Spleen (tissue), 11 donors: ENCODE data around the gene FBXO45. TPM values are rescaled to one million over a fixed set of nuclear protein-coding genes. Genes with fewer than 3 reads are reported as not detected.

Experiments used
- DNase-seq: peaks from one replicate; pipeline ENCODE4 v3.0.0-alpha.2; 2020
- H3K27ac ChIP-seq, 8 donors: fragments of 200-600 bp; sonication (generic) in 7 of 8; 1 replicate in 4 of 8; 2 replicates in 4 of 8; pipeline versions ENCODE4 v1.5.0 to v1.8.0; 2016 to 2021; ENCODE audit warnings: inconsistent platforms in 4 of 8, mild to moderate bottlenecking in 4 of 8, moderate library complexity in 1 of 8
- H3K27me3 ChIP-seq, 7 donors: fragments of 200-600 bp; sonication (generic) in 6 of 7; replicated peaks in 1 of 7; 1 replicate in 4 of 7; 2 replicates in 3 of 7; pipeline versions ENCODE4 v1.5.0 to v1.8.0; 2016 to 2021; ENCODE audit warnings: inconsistent platforms in 3 of 7, mild to moderate bottlenecking in 1 of 7
- H3K36me3 ChIP-seq, 6 donors: fragments of 200-600 bp; sonication (generic) in 5 of 6; 1 replicate in 4 of 6; 2 replicates in 2 of 6; pipeline versions ENCODE4 v1.5.0 to v1.8.0; 2016 to 2021; ENCODE audit warnings: inconsistent platforms in 2 of 6
- H3K4me1 ChIP-seq, 6 donors: fragments of 200-600 bp; sonication (generic) in 5 of 6; 1 replicate in 3 of 6; 2 replicates in 3 of 6; pipeline versions ENCODE4 v1.5.0 to v1.8.0; 2016 to 2021; ENCODE audit warnings: inconsistent platforms in 3 of 6
- H3K4me3 ChIP-seq, 8 donors: fragments of 200-600 bp; sonication (generic) in 7 of 8; 1 replicate in 4 of 8; 2 replicates in 4 of 8; pipeline versions ENCODE4 v1.5.0 to v1.8.0; 2016 to 2021; ENCODE audit warnings: inconsistent platforms in 4 of 8, mild to moderate bottlenecking in 4 of 8, moderate library complexity in 2 of 8
- H3K9me3 ChIP-seq, 8 donors: fragments of 200-600 bp; sonication (generic) in 7 of 8; 1 replicate in 4 of 8; 2 replicates in 4 of 8; pipeline versions ENCODE4 v1.5.0 to v1.8.0; 2016 to 2021; ENCODE audit warnings: inconsistent platforms in 4 of 8
- POLR2A ChIP-seq, 3 donors: fragments of 450-650 bp; IDR thresholded peaks; one replicate each; pipeline ENCODE4 v1.5.1; 2017; ENCODE audit warnings: antibody characterized with exemption in 3 of 3, mild to moderate bottlenecking in 1 of 3
- POLR2AphosphoS5 ChIP-seq, 3 donors: sonication (generic); formaldehyde crosslinking; IDR thresholded peaks; one replicate each; pipeline ENCODE4 v1.5.1; 2017; ENCODE audit warnings: antibody characterized with exemption in 3 of 3
- WGBS, 5 donors: extraction: QIAGEN DNeasy Blood & Tissue Kit in 3 of 5; methylation state at CpG; one replicate each; pipeline versions ENCODE4 v1.1.5 to v1.1.7; 2013 to 2018; 5-methylcytosine and 5-hydroxymethylcytosine counted together
- intact Hi-C: fragments of 100-400 bp; cut with DNase I; formaldehyde crosslinking; loops from one replicate; pipeline ENCODE4 v1.15.0; 2023; ENCODE audit warnings: low total_unique reads
- polyA plus RNA-seq, 3 donors: library from polyadenylated mRNA; stranded (reverse); fragments of 200-250 nt; gene quantifications; one replicate each; pipeline ENCODE4 v1.2.1, GENCODE V29; 2013
- total RNA-seq, 7 donors: library from RNA; depleted of rRNA in 3 of 7; stranded (reverse); fragments of >200 nt in 3 of 7; fragmentation: NEBNext Ultra II Directional in 4 of 7; extraction: Animal tissue kit (Norgen Biotek cat#: 25700) in 4 of 7; gene quantifications; one replicate each; pipeline versions ENCODE4 v1.1.0 to v1.2.1, GENCODE V29; 2016 to 2021
- TF ChIP-seq, protein P1 (sequence below), 11 experiments: fragments of 200-600 bp in 7 of 11; fragments of 450-650 bp in 4 of 11; sonication (generic) in 4 of 11; IDR thresholded peaks in 8 of 11; conservative IDR thresholded peaks in 3 of 11; 1 replicate in 7 of 11; 2 replicates in 4 of 11; pipeline versions ENCODE4 v1.4.0 to v1.8.0; 2016 to 2021; ENCODE audit warnings: antibody characterized with exemption in 11 of 11, inconsistent platforms in 4 of 11, mild to moderate bottlenecking in 1 of 11
- donor health status: healthy with polysubstance abuse.
- donor health status: DM: no; HTN: no; CAD: no; lungs with moderate emphysema.
- donor health status: DM: no; HTN: no; CAD: no.
- donor health status: Bipolar disorder and iron deficiency.
- donor health status: healthy.
- donor health status: DM: no; HTN: no; CAD: no.
- donor health status: DM: yes; HTN: yes; CAD: no.

FBXO45 gene
- total and polyA plus RNA-seq, 10 donors: 2.3 to 11.7 (median 7.5) TPM

DNA sequence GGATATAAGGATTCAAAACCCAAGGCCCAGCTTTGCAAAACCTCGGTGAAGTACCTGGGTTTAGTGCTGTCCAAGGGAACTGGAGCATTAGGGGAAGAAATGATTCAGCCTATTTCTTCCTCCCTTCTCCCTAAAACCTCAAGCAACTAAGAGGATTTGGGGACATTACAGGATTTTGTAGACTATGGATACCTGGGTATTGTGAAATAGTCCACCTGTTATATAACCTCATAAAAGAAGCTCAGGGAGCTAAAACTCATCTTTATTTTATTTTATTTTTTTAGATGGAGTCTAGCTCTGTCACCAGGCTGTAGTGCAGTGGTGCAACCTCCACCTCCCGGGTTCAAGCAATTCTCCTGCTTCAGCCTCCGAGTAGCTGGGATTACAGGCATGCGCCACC, 44.6 kb upstream of the FBXO45 start:
- intact Hi-C loops: loop anchor here (5.0 kb wide), 1 partner anchor 272 kb away; no protein-coding TSS in a partner anchor
- 91 to 98% (median 94%) methylated on average over 4 of the region's 4 CpGs for WGBS, 5 donors
- Histone ChIP-seq H3K27ac (no peak overlapping the region), H3K4me3 (no peak overlapping the region), H3K36me3 (no peaks in the 10 kb centered on the region), H3K9me3 (peaks cover 15 to 44% (median 41%) of the 10 kb centered on the region in 8 donors), H3K4me1 (peaks cover 0 to 10% (median 2%) of the 10 kb centered on the region in 6 donors), H3K27me3 (peaks cover 0 to 8% (median 0%) of the 10 kb centered on the region in 7 donors)
- no peak for DNase-seq
- TF ChIP-seq POLR2AphosphoS5 (IDR thresholded peaks at IDR 0.05): no peak
- no peak for TF ChIP-seq POLR2A (IDR thresholded peaks at IDR 0.05)
- TF ChIP-seq, protein P1, sequence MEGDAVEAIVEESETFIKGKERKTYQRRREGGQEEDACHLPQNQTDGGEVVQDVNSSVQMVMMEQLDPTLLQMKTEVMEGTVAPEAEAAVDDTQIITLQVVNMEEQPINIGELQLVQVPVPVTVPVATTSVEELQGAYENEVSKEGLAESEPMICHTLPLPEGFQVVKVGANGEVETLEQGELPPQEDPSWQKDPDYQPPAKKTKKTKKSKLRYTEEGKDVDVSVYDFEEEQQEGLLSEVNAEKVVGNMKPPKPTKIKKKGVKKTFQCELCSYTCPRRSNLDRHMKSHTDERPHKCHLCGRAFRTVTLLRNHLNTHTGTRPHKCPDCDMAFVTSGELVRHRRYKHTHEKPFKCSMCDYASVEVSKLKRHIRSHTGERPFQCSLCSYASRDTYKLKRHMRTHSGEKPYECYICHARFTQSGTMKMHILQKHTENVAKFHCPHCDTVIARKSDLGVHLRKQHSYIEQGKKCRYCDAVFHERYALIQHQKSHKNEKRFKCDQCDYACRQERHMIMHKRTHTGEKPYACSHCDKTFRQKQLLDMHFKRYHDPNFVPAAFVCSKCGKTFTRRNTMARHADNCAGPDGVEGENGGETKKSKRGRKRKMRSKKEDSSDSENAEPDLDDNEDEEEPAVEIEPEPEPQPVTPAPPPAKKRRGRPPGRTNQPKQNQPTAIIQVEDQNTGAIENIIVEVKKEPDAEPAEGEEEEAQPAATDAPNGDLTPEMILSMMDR (IDR thresholded peaks at IDR 0.05 in 8 of 11, conservative IDR thresholded peaks at IDR 0.05 in 3 of 11): no peak

DNA sequence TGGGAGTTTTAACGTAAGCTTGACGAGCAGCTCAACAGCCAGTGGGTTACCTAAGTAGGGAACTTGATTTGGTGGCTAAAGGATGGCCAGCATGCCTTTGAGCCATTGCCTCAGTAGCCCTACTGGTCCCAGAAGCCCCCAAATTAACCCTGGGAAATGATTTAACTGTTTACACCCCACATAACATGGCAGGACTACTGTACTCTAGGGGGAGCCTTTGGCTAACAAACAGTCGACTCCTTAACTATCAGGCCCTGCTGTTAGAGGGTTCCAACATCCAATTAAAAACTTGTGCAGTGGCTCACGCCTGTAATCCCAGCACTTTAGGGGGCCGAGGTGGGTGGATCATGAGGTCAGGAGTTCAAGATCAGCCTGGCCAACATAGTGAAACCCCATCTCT, 43.9 kb upstream of the FBXO45 start:
- H3K27ac ChIP-seq: no peak overlapping the region
- peaks cover 10 to 38% (median 34%) of the 10 kb centered on the region in 8 donors for H3K9me3 ChIP-seq
- WGBS, 5 donors: 49 to 69% (median 64%) methylated on average over 5 of the region's 5 CpGs
- no peaks in the 10 kb centered on the region for H3K36me3 ChIP-seq
- no peak overlapping the region for H3K4me3 ChIP-seq
- H3K4me1 ChIP-seq: peaks cover 0 to 15% (median 3%) of the 10 kb centered on the region in 6 donors
- peaks cover 0 to 8% (median 0%) of the 10 kb centered on the region in 7 donors for H3K27me3 ChIP-seq
- no peak for DNase-seq
- TF ChIP-seq, protein P1 (IDR thresholded peaks at IDR 0.05 in 8 of 11, conservative IDR thresholded peaks at IDR 0.05 in 3 of 11): no peak
- no peak for TF ChIP-seq POLR2AphosphoS5 (IDR thresholded peaks at IDR 0.05)
- TF ChIP-seq POLR2A (IDR thresholded peaks at IDR 0.05): no peak
- intact Hi-C loops: loop anchor here (5.0 kb wide), 1 partner anchor 272 kb away; no protein-coding TSS in a partner anchor

DNA sequence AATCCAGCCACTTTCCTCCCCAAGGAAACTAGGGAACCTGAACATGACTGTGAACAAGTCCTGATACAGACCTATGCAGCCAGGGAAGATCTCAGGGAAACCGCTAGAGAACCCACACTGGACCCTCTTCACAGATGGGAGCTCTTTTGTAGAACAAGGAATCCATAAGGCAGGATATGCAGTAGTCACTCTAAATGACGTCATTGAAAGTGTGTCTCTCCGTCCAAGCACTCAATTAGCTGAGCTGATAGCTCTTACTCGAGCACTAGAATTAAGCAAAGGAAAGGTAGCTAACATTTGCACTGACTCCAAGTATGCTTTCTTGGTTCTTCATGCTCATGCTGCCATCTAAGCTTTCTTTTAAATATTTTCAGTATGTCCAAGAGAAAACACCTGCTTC, 43.3 kb upstream of the FBXO45 start:
- no peaks in the 10 kb centered on the region for H3K36me3 ChIP-seq
- no peak for TF ChIP-seq POLR2A (IDR thresholded peaks at IDR 0.05)
- TF ChIP-seq, protein P1 (IDR thresholded peaks at IDR 0.05 in 8 of 11, conservative IDR thresholded peaks at IDR 0.05 in 3 of 11): no peak
- no peak for TF ChIP-seq POLR2AphosphoS5 (IDR thresholded peaks at IDR 0.05)

DNA sequence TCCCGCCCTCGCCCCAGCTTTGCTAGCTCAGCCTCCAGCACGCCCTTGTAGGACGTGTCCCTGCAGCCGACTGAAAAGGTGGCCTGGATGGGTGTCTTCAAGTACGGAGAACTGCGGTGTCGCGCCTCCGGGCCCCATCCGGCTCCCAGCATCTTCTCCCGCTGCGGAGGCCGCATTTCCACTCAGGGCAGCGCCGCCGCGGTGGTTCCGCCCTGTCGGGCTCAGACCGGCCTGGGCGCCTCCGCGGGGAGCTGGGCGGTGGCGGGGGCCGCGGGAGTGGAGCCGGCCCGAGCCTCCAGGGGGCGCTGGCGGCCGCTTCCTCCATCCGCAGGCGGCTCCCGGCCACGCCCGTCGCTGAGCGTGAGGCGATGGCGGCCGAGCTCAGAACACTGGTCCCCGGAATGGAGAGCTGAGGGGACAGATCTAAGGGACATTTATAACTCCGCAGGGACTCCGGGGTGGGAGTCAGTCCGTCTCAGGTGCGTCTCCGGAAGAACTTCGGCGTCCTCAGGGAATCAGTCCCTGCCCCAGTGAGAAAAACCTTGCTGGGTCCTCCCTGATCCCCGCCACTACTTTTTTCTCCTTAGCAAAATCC, 39.7 kb upstream of the FBXO45 start:
- intact Hi-C loops: no loop called here
- WGBS, 5 donors: 3 to 6% (median 4%) methylated on average over 46 to 52 of the region's 52 CpGs
- H3K27ac ChIP-seq: peak overlapping the region in 5 of 8 donors; percentile 42 to 70 (median 63)

More for the DNA sequence above, 43.3 kb upstream of the FBXO45 start:
- H3K27me3 ChIP-seq: peaks cover 0 to 8% (median 0%) of the 10 kb centered on the region in 7 donors
- H3K9me3 ChIP-seq: peaks cover 4 to 31% (median 28%) of the 10 kb centered on the region in 8 donors
- H3K4me1 ChIP-seq: peaks cover 0 to 15% (median 3%) of the 10 kb centered on the region in 6 donors
- intact Hi-C loops: no loop called here
- no peak overlapping the region for H3K27ac ChIP-seq
- WGBS, 5 donors: 71 to 90% (median 82%) methylated on average over 4 of the region's 4 CpGs
- DNase-seq: no peak
- H3K4me3 ChIP-seq: no peak overlapping the region

More for the DNA sequence above, 39.7 kb upstream of the FBXO45 start:
- TF ChIP-seq POLR2A (IDR thresholded peaks at IDR 0.05) (no peak), POLR2AphosphoS5 (IDR thresholded peaks at IDR 0.05) (peak; percentile 36 to 71 (median 47))
- TF ChIP-seq, protein P1 (IDR thresholded peaks at IDR 0.05 in 8 of 11, conservative IDR thresholded peaks at IDR 0.05 in 3 of 11): peak; percentile 15 to 98 (median 89)
- peaks cover 0 to 8% (median 0%) of the 10 kb centered on the region in 7 donors for H3K27me3 ChIP-seq
- peaks cover 0 to 6% (median 0%) of the 10 kb centered on the region in 8 donors for H3K9me3 ChIP-seq
- H3K36me3 ChIP-seq: no peaks in the 10 kb centered on the region
- H3K4me3 ChIP-seq: peak overlapping the region; percentile 15 to 72 (median 40)
- DNase-seq: peak; percentile 95
- H3K4me1 ChIP-seq: peaks cover 0 to 15% (median 3%) of the 10 kb centered on the region in 6 donors
